Fibroblast of skin of left quadriceps (primary cell): ENCODE measurements around the gene ANKRD9.

Experiments
- DNase-seq, 2 experiments: peaks; one replicate each; pipeline ENCODE4 v3.0.0-alpha.2; 2013; ENCODE audit warnings: low read depth in 2 of 2

ANKRD9 gene

GRCh38 chr14:102498678-102499265 lies 10.8 kb downstream of the ANKRD9 start:
- DNase-seq, result no peak

- DNase-seq, result no peak
Measured at GRCh38 chr14:102497998-102498677, 11.4 kb downstream of the ANKRD9 start.

- DNase-seq, result no peak
Measured at GRCh38 chr14:102496958-102497744, 12.4 kb downstream of the ANKRD9 start.

- DNase-seq, result no peak
Measured at GRCh38 chr14:102496331-102496691, 13.3 kb downstream of the ANKRD9 start.

- no peak for DNase-seq
Measured at GRCh38 chr14:102495491-102496330, 13.9 kb downstream of the ANKRD9 start.

GRCh38 chr14:102493585-102493984 lies 16.0 kb downstream of the ANKRD9 start:
- DNase-seq, result no peak

GRCh38 chr14:102493096-102493495 lies 16.5 kb downstream of the ANKRD9 start:
- no peak for DNase-seq

- DNase-seq, result no peak
Measured at GRCh38 chr14:102492531-102492910, 17.1 kb downstream of the ANKRD9 start.

GRCh38 chr14:102491786-102492530 lies 17.6 kb downstream of the ANKRD9 start:
- DNase-seq, result no peak

- DNase-seq, result no peak
Measured at GRCh38 chr14:102491366-102491765, 18.2 kb downstream of the ANKRD9 start.

GRCh38 chr14:102490456-102490855 lies 19.1 kb downstream of the ANKRD9 start:
- DNase-seq, result no peak

- DNase-seq, result no peak
Measured at GRCh38 chr14:102487204-102487577, 22.4 kb downstream of the ANKRD9 start.

- DNase-seq, result no peak
Measured at GRCh38 chr14:102486513-102487203, 22.9 kb downstream of the ANKRD9 start.

GRCh38 chr14:102485693-102486512 lies 23.7 kb downstream of the ANKRD9 start:
- no peak for DNase-seq

- DNase-seq, result no peak
Measured at GRCh38 chr14:102484316-102484715, 25.3 kb downstream of the ANKRD9 start.

GRCh38 chr14:102481791-102482238 lies 27.8 kb downstream of the ANKRD9 start:
- DNase-seq, result no peak

- no peak for DNase-seq
Measured at GRCh38 chr14:102481371-102481770, 28.2 kb downstream of the ANKRD9 start.

- DNase-seq, result no peak
Measured at GRCh38 chr14:102479777-102480176, 29.8 kb downstream of the ANKRD9 start.

GRCh38 chr14:102479107-102479506 lies 30.5 kb downstream of the ANKRD9 start:
- DNase-seq, result no peak

GRCh38 chr14:102474934-102475333 lies 34.6 kb downstream of the ANKRD9 start:
- DNase-seq, result no peak
